KMS-11 (cell line): ENCODE data around the gene NLRC3.

ENCODE experiments used
- H2AFZ ChIP-seq: fragments of 200-600 bp; sonication (generic); 2 replicates; pipeline ENCODE4 v1.6.1; 2016; ENCODE audit warnings: antibody characterized with exemption, mixed run types, low read depth
- H3K27ac ChIP-seq: fragments of 200-600 bp; sonication (generic); 2 replicates; pipeline ENCODE4 v1.6.1; 2016; ENCODE audit warnings: mild to moderate bottlenecking, mixed run types
- H3K27me3 ChIP-seq: fragments of 200-600 bp; sonication (generic); 2 replicates; pipeline ENCODE4 v1.6.1; 2017; ENCODE audit warnings: mild to moderate bottlenecking, low read depth, mixed run types, moderate library complexity; ENCODE audit not compliant: insufficient read depth
- H3K36me3 ChIP-seq: fragments of 200-600 bp; sonication (generic); 2 replicates; pipeline ENCODE4 v1.6.1; 2017; ENCODE audit warnings: mild to moderate bottlenecking, mixed run types; ENCODE audit not compliant: insufficient read depth
- H3K4me1 ChIP-seq: fragments of 200-600 bp; sonication (generic); 2 replicates; pipeline ENCODE4 v1.6.1; 2016; ENCODE audit warnings: mild to moderate bottlenecking, low read depth, mixed run types; ENCODE audit not compliant: poor library complexity, severe bottlenecking
- H3K4me2 ChIP-seq: fragments of 200-600 bp; sonication (generic); 2 replicates; pipeline ENCODE4 v1.7.0; 2016; ENCODE audit warnings: mild to moderate bottlenecking, mixed run types
- H3K4me3 ChIP-seq: fragments of 200-600 bp; sonication (generic); IDR thresholded peaks from 2 replicates; pipeline ENCODE4 v1.6.1; 2017; ENCODE audit warnings: low read depth, low read length, mixed read lengths; ENCODE audit not compliant: insufficient read depth
- H3K79me2 ChIP-seq: fragments of 200-600 bp; sonication (generic); 2 replicates; pipeline ENCODE4 v1.6.1; 2016; ENCODE audit warnings: low read depth, mixed run types; ENCODE audit not compliant: insufficient read depth
- H3K9ac ChIP-seq: fragments of 200-600 bp; sonication (generic); 2 replicates; pipeline ENCODE4 v1.6.1; 2016; ENCODE audit warnings: mild to moderate bottlenecking, mixed run types
- H4K20me1 ChIP-seq: fragments of 200-600 bp; sonication (generic); 2 replicates; pipeline ENCODE4 v1.6.1; 2016; ENCODE audit warnings: mild to moderate bottlenecking, mixed run types; ENCODE audit not compliant: insufficient read depth
- CTCF ChIP-seq: fragments of 200-600 bp; sonication (generic); conservative IDR thresholded peaks from 2 replicates; pipeline ENCODE4 v1.6.1; 2017; ENCODE audit warnings: low read depth, mild to moderate bottlenecking, antibody characterized with exemption, low read length, moderate library complexity, mixed read lengths

The NLRC3 gene

GRCh38 chr16:3574195-3574594 is 3.0 kb downstream of the NLRC3 start:
- Histone ChIP-seq H3K4me2 (no peak overlapping the region), H3K4me3 (no peak overlapping the region), H3K4me1 (peaks cover 18% of the 10 kb centered on the region), H4K20me1 (no peaks in the 10 kb centered on the region), H3K27ac (no peak overlapping the region), H3K9ac (no peak overlapping the region), H3K27me3 (no peaks in the 10 kb centered on the region), H3K36me3 (no peaks in the 10 kb centered on the region), H3K79me2 (no peaks in the 10 kb centered on the region), H2AFZ (no peak overlapping the region)
- TF ChIP-seq CTCF: no peak

- no peak for TF ChIP-seq CTCF
- Histone ChIP-seq H3K27ac (no peak overlapping the region), H3K27me3 (no peaks in the 10 kb centered on the region), H2AFZ (no peak overlapping the region), H3K9ac (no peak overlapping the region), H3K4me2 (no peak overlapping the region), H3K4me1 (peaks cover 11% of the 10 kb centered on the region), H3K4me3 (no peak overlapping the region), H4K20me1 (no peaks in the 10 kb centered on the region), H3K79me2 (no peaks in the 10 kb centered on the region), H3K36me3 (no peaks in the 10 kb centered on the region)
Measured at GRCh38 chr16:3573146-3573815, 3.9 kb downstream of the NLRC3 start.

GRCh38 chr16:3570420-3571062 is 6.7 kb downstream of the NLRC3 start:
- no peak overlapping the region for H3K4me2 ChIP-seq
- no peaks in the 10 kb centered on the region for H3K27me3 ChIP-seq
- TF ChIP-seq CTCF: no peak
- no peak overlapping the region for H3K9ac ChIP-seq
- H3K27ac ChIP-seq: no peak overlapping the region
- no peak overlapping the region for H2AFZ ChIP-seq
- H3K36me3 ChIP-seq: no peaks in the 10 kb centered on the region
- H3K4me1 ChIP-seq: no peaks in the 10 kb centered on the region
- no peaks in the 10 kb centered on the region for H3K79me2 ChIP-seq
- no peak overlapping the region for H3K4me3 ChIP-seq
- no peaks in the 10 kb centered on the region for H4K20me1 ChIP-seq

GRCh38 chr16:3569851-3570250 is 7.4 kb downstream of the NLRC3 start:
- Histone ChIP-seq H3K4me1 (no peaks in the 10 kb centered on the region), H2AFZ (no peak overlapping the region), H3K27ac (no peak overlapping the region), H3K9ac (no peak overlapping the region), H3K4me3 (no peak overlapping the region), H3K27me3 (no peaks in the 10 kb centered on the region), H3K79me2 (no peaks in the 10 kb centered on the region), H3K36me3 (no peaks in the 10 kb centered on the region), H3K4me2 (no peak overlapping the region), H4K20me1 (no peaks in the 10 kb centered on the region)
- no peak for TF ChIP-seq CTCF
